ENCODE results near the gene RBP5.

DNA sequence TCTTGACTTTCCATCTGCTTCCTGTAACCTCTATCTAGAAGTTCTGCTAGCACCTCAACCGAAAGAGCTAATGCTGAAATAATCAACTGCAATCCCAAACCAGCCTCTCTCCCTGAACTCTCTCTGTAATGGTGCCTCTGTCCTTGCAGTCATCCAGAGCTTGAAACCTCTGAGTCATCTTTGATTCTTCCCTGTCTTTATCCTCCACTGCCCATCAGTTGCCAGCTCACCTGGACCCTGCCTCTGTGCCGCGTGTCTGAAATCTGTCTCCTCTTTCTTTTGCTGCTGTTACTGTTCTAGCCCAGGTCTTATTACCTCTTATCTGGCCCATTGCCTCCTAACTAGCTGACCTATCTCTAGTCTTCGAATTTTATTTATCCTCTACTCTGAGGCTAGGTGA, 17.0 kb upstream of the RBP5 start:
- TF ChIP-seq CTCF (conservative IDR thresholded peaks at IDR 0.05 in 1 of 2, IDR thresholded peaks at IDR 0.05 in 1 of 2; ENCODE audit: low read depth in 1 of 2, low read length in 2 of 2) = no peak
- no peak for TF ChIP-seq EZH2 (IDR thresholded peaks at IDR 0.05; ENCODE audit: low read length, missing control alignments)

Data from fibroblast of lung (primary cell).